GM12873 (cell line): Measurements from ENCODE around the gene GDPD2.

Experiments
- CTCF ChIP-seq: IDR thresholded peaks from 2 replicates; pipeline ENCODE4 v1.5.1; 2012; ENCODE audit warnings: low read depth, mild to moderate bottlenecking, moderate library complexity, low read length, control low read depth; ENCODE audit not compliant: insufficient read depth; ENCODE audit errors: missing control alignments

Gene GDPD2

GRCh38 chrX:70464051-70464450, 40.9 kb downstream of the GDPD2 start:
- no peak for TF ChIP-seq CTCF

GRCh38 chrX:70466968-70467367, 43.9 kb downstream of the GDPD2 start:
- no peak for TF ChIP-seq CTCF

- no peak for TF ChIP-seq CTCF
These were observed 45.6 kb downstream of the GDPD2 start for GRCh38 chrX:70468709-70469108.

- TF ChIP-seq CTCF: no peak
These were observed 47.8 kb downstream of the GDPD2 start for GRCh38 chrX:70470850-70471289.

- no peak for TF ChIP-seq CTCF
These were observed 53.2 kb downstream of the GDPD2 start for GRCh38 chrX:70476166-70476933.

- no peak for TF ChIP-seq CTCF
These were observed 54.0 kb downstream of the GDPD2 start for GRCh38 chrX:70476934-70477733.

GRCh38 chrX:70477734-70478075, 54.6 kb downstream of the GDPD2 start:
- TF ChIP-seq CTCF: no peak
